GM23338 (cell line): ENCODE results near the gene LRRC25. TPM values are rescaled to one million over a fixed set of nuclear protein-coding genes. Genes with fewer than 3 reads are reported as not detected.

ENCODE experiments used
- ATAC-seq: fragments of 200-7000 bp; cut with Tn5 transposase; 3 replicates; pipeline ENCODE4 v1.9.1; 2020
- DNase-seq: peaks from one replicate; pipeline ENCODE4 v3.0.0-alpha.2; 2015; ENCODE audit warnings: low spot score
- H2AFZ ChIP-seq: fragments of 200-600 bp; sonication (generic); 2 replicates; pipeline ENCODE4 v1.8.0; 2016; ENCODE audit warnings: antibody characterized with exemption, mild to moderate bottlenecking, moderate library complexity
- H3F3A ChIP-seq: fragments of 200-600 bp; sonication (generic); replicated peaks from 2 replicates; pipeline ENCODE4 v1.8.0; 2017; ENCODE audit warnings: antibody characterized with exemption, mixed run types, low read depth
- H3K27ac ChIP-seq: fragments of 200-600 bp; sonication (generic); 2 replicates; pipeline ENCODE4 v1.6.1; 2016; ENCODE audit warnings: low read depth
- H3K27me3 ChIP-seq: fragments of 200-600 bp; sonication (generic); 2 replicates; pipeline ENCODE4 v1.8.0; 2016; ENCODE audit warnings: mild to moderate bottlenecking, mixed run types, moderate library complexity; ENCODE audit not compliant: insufficient read depth
- H3K36me3 ChIP-seq: fragments of 200-600 bp; sonication (generic); 2 replicates; pipeline ENCODE4 v1.8.0; 2016; ENCODE audit warnings: mild to moderate bottlenecking; ENCODE audit not compliant: insufficient read depth
- H3K4me1 ChIP-seq: fragments of 200-600 bp; sonication (generic); 2 replicates; pipeline ENCODE4 v1.8.0; 2016; ENCODE audit warnings: mild to moderate bottlenecking, moderate library complexity; ENCODE audit not compliant: insufficient read depth
- H3K4me2 ChIP-seq: fragments of 200-600 bp; sonication (generic); 2 replicates; pipeline ENCODE4 v1.7.1; 2017; ENCODE audit warnings: mixed run types
- H3K4me3 ChIP-seq: fragments of 200-600 bp; sonication (generic); 2 replicates; pipeline ENCODE4 v1.6.1; 2016; ENCODE audit warnings: mixed run types
- H3K79me2 ChIP-seq: fragments of 200-600 bp; sonication (generic); replicated peaks from 2 replicates; pipeline ENCODE4 v1.8.0; 2017; ENCODE audit warnings: mild to moderate bottlenecking; ENCODE audit not compliant: insufficient read depth
- H3K9me2 ChIP-seq: fragments of 200-600 bp; sonication (generic); 2 replicates; pipeline ENCODE4 v1.8.0; 2017; ENCODE audit not compliant: insufficient read depth
- H4K20me1 ChIP-seq: fragments of 200-600 bp; sonication (generic); replicated peaks from 2 replicates; pipeline ENCODE4 v1.8.0; 2017; ENCODE audit warnings: mild to moderate bottlenecking; ENCODE audit not compliant: insufficient read depth
- H3K27ac Mint-ChIP-seq: 2 replicates; pipeline ENCODE4 v1.8.0; 2020; ENCODE audit warnings: inconsistent platforms, mild to moderate bottlenecking, moderate library complexity, mixed read lengths
- H3K27me3 Mint-ChIP-seq: 3 replicates; pipeline ENCODE4 v1.8.0; 2022; ENCODE audit warnings: low read depth, mild to moderate bottlenecking, moderate library complexity, mixed read lengths, inconsistent platforms; ENCODE audit not compliant: insufficient read depth, poor library complexity
- H3K36me3 Mint-ChIP-seq: 3 replicates; pipeline ENCODE4 v1.8.0; 2021; ENCODE audit warnings: low read depth, mild to moderate bottlenecking, inconsistent platforms, moderate library complexity, mixed read lengths
- H3K4me1 Mint-ChIP-seq: 3 replicates; pipeline ENCODE4 v1.8.0; 2020; ENCODE audit warnings: mild to moderate bottlenecking, inconsistent platforms, mixed read lengths
- H3K4me3 Mint-ChIP-seq: 3 replicates; pipeline ENCODE4 v1.8.0; 2021; ENCODE audit warnings: moderate library complexity, mild to moderate bottlenecking, inconsistent platforms, mixed read lengths
- H3K9me3 Mint-ChIP-seq: 3 replicates; pipeline ENCODE4 v1.8.0; 2020; ENCODE audit warnings: moderate library complexity, mild to moderate bottlenecking, inconsistent platforms, mixed read lengths
- CREB1 ChIP-seq: fragments of 250-450 bp; sonication (Bioruptor Pico); IDR thresholded peaks from 2 replicates; pipeline ENCODE4 v1.5.0; 2020; ENCODE audit warnings: low read depth, mild to moderate bottlenecking, moderate library complexity
- EZH2 ChIP-seq: fragments of 200-600 bp; sonication (generic); IDR thresholded peaks from one replicate; pipeline ENCODE4 v1.8.0; 2017; ENCODE audit warnings: antibody characterized with exemption, mild to moderate bottlenecking, low read depth; ENCODE audit not compliant: unreplicated experiment
- EZH2phosphoT487 ChIP-seq: fragments of 200-600 bp; sonication (generic); IDR thresholded peaks from one replicate; pipeline ENCODE4 v1.8.1; 2018; ENCODE audit warnings: antibody characterized with exemption; ENCODE audit not compliant: unreplicated experiment
- JUNB ChIP-seq: IDR thresholded peaks from one replicate; pipeline ENCODE4 v1.6.1; 2016; ENCODE audit warnings: antibody characterized with exemption; ENCODE audit not compliant: unreplicated experiment
- NANOG ChIP-seq: IDR thresholded peaks from 2 replicates; pipeline ENCODE4 v1.6.1; 2016; ENCODE audit warnings: antibody characterized with exemption, borderline replicate concordance
- POLR2AphosphoS5 ChIP-seq: IDR thresholded peaks from 2 replicates; pipeline ENCODE4 v1.6.1; 2016; ENCODE audit warnings: antibody characterized with exemption, low read depth
- STAT1 ChIP-seq: IDR thresholded peaks from one replicate; pipeline ENCODE4 v1.6.1; 2016; ENCODE audit warnings: antibody characterized with exemption; ENCODE audit not compliant: unreplicated experiment
- ZNF331 ChIP-seq: fragments of 250-450 bp; sonication (Bioruptor Pico); IDR thresholded peaks from 2 replicates; pipeline ENCODE4 v1.5.0; 2020; ENCODE audit warnings: low read depth, mild to moderate bottlenecking, moderate library complexity
- polyA plus RNA-seq: library from polyadenylated mRNA; unstranded; fragments of >200 nt; fragmentation: Nextera tagmentation; extraction: Ambion mirVana; gene quantifications from 2 replicates; pipeline ENCODE4 v1.2.1, GENCODE V29; 2016
- total RNA-seq: library from RNA; depleted of rRNA; stranded (reverse); fragments of >200 nt; shearing (Covaris generic); gene quantifications from 2 replicates; pipeline ENCODE4 v1.2.3, GENCODE V29; 2014
- TF ChIP-seq, protein P1 (sequence below): IDR thresholded peaks from one replicate; pipeline ENCODE4 v1.6.1; 2018; ENCODE audit warnings: antibody characterized with exemption; ENCODE audit not compliant: unreplicated experiment
- TF ChIP-seq, protein P2 (sequence below), 2 experiments: fragments of 200-600 bp in 1 of 2; sonication (generic) in 1 of 2; conservative IDR thresholded peaks; 2 replicates each; pipeline versions ENCODE4 v1.5.1 to v1.6.1; 2016 to 2017; ENCODE audit warnings: antibody characterized with exemption in 2 of 2, low read depth in 2 of 2, mild to moderate bottlenecking in 2 of 2, moderate library complexity in 1 of 2
- TF ChIP-seq, protein P3 (sequence below): fragments of 250-450 bp; sonication (Bioruptor Pico); IDR thresholded peaks from 2 replicates; pipeline ENCODE4 v1.5.0; 2020; ENCODE audit warnings: mild to moderate bottlenecking, moderate library complexity

The LRRC25 gene
- total and polyA plus RNA-seq, 2 experiments from 2014 or later, result 0.17 to 0.24 TPM

DNA sequence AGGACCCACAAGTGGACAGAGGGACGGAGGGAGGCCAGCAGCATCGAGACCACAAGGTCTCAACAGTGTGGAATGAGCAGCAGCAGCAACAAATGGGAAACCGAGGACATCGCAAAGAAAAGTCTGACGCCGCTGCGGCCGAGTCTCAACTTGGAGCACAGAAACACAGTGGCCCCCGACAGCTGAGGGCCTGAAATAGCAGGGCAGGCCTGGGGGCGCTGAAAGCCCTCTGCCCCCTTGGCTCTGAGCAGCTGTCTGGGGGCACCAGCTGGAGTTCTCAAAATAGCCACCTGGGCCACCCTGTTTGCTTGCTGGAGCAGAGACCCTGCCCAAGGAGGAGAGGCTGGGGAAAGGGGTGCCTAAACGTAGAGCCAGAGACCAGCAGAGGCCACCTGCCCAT lies 46.4 kb upstream of the LRRC25 start:
- no peak overlapping the region for H3K27ac ChIP-seq
- H3K4me3 Mint-ChIP-seq, result no peak overlapping the region
- no peaks in the 10 kb centered on the region; the same call in none of the 2 replicates for H4K20me1 ChIP-seq
- ATAC-seq (no peak), DNase-seq (no peak)
- H3K9me3 Mint-ChIP-seq, result peaks cover 4% of the 10 kb centered on the region
- H3K4me1 ChIP-seq, result peaks cover 11% of the 10 kb centered on the region
- H3K36me3 ChIP-seq, result no peaks in the 10 kb centered on the region
- H3K4me1 Mint-ChIP-seq, result peaks cover 15% of the 10 kb centered on the region
- peaks cover 9% of the 10 kb centered on the region for H3K36me3 Mint-ChIP-seq
- no peak overlapping the region for H3K27ac Mint-ChIP-seq
- no peak overlapping the region for H3K4me3 ChIP-seq
- peaks cover 14% of the 10 kb centered on the region; the same call in 1 of the 2 replicates for H3F3A ChIP-seq
- no peaks in the 10 kb centered on the region for H3K27me3 ChIP-seq
- H3K79me2 ChIP-seq, result no peaks in the 10 kb centered on the region
- H2AFZ ChIP-seq, result no peak overlapping the region
- no peak overlapping the region for H3K4me2 ChIP-seq
- TF ChIP-seq STAT1 (no peak), EZH2phosphoT487 (no peak), JUNB (no peak), EZH2 (no peak), POLR2AphosphoS5 (no peak), NANOG (no peak)
- TF ChIP-seq, protein P1, sequence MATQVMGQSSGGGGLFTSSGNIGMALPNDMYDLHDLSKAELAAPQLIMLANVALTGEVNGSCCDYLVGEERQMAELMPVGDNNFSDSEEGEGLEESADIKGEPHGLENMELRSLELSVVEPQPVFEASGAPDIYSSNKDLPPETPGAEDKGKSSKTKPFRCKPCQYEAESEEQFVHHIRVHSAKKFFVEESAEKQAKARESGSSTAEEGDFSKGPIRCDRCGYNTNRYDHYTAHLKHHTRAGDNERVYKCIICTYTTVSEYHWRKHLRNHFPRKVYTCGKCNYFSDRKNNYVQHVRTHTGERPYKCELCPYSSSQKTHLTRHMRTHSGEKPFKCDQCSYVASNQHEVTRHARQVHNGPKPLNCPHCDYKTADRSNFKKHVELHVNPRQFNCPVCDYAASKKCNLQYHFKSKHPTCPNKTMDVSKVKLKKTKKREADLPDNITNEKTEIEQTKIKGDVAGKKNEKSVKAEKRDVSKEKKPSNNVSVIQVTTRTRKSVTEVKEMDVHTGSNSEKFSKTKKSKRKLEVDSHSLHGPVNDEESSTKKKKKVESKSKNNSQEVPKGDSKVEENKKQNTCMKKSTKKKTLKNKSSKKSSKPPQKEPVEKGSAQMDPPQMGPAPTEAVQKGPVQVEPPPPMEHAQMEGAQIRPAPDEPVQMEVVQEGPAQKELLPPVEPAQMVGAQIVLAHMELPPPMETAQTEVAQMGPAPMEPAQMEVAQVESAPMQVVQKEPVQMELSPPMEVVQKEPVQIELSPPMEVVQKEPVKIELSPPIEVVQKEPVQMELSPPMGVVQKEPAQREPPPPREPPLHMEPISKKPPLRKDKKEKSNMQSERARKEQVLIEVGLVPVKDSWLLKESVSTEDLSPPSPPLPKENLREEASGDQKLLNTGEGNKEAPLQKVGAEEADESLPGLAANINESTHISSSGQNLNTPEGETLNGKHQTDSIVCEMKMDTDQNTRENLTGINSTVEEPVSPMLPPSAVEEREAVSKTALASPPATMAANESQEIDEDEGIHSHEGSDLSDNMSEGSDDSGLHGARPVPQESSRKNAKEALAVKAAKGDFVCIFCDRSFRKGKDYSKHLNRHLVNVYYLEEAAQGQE, result no peak
- TF ChIP-seq, protein P2, sequence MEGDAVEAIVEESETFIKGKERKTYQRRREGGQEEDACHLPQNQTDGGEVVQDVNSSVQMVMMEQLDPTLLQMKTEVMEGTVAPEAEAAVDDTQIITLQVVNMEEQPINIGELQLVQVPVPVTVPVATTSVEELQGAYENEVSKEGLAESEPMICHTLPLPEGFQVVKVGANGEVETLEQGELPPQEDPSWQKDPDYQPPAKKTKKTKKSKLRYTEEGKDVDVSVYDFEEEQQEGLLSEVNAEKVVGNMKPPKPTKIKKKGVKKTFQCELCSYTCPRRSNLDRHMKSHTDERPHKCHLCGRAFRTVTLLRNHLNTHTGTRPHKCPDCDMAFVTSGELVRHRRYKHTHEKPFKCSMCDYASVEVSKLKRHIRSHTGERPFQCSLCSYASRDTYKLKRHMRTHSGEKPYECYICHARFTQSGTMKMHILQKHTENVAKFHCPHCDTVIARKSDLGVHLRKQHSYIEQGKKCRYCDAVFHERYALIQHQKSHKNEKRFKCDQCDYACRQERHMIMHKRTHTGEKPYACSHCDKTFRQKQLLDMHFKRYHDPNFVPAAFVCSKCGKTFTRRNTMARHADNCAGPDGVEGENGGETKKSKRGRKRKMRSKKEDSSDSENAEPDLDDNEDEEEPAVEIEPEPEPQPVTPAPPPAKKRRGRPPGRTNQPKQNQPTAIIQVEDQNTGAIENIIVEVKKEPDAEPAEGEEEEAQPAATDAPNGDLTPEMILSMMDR (conservative IDR thresholded peaks at IDR 0.05; ENCODE audit: low read depth in 2 of 2), result no peak
- peaks cover 17% of the 10 kb centered on the region for H3K27me3 Mint-ChIP-seq
- H3K9me2 ChIP-seq, result no peaks in the 10 kb centered on the region

GRCh38 chr19:18443406-18443805 lies 46.0 kb upstream of the LRRC25 start:
- Histone ChIP-seq H3K4me3 (no peak overlapping the region), H3K27ac (no peak overlapping the region), H3K79me2 (no peaks in the 10 kb centered on the region), H3F3A (peaks cover 14% of the 10 kb centered on the region; the same call in 1 of the 2 replicates), H3K9me2 (no peaks in the 10 kb centered on the region), H4K20me1 (no peaks in the 10 kb centered on the region; the same call in none of the 2 replicates), H3K4me1 (peaks cover 15% of the 10 kb centered on the region), H3K36me3 (no peaks in the 10 kb centered on the region), H2AFZ (no peak overlapping the region), H3K27me3 (no peaks in the 10 kb centered on the region), H3K4me2 (no peak overlapping the region)
- 0 out of 2 replicates have a peak overlapping the region, but pooled peaks have one; percentile 36 for H3K27ac Mint-ChIP-seq
- peaks cover 4% of the 10 kb centered on the region for H3K9me3 Mint-ChIP-seq
- ATAC-seq, result no peak
- peaks cover 9% of the 10 kb centered on the region for H3K36me3 Mint-ChIP-seq
- H3K27me3 Mint-ChIP-seq, result peaks cover 22% of the 10 kb centered on the region
- peaks cover 20% of the 10 kb centered on the region for H3K4me1 Mint-ChIP-seq
- no peak for DNase-seq
- H3K4me3 Mint-ChIP-seq, result no peak overlapping the region
- TF ChIP-seq CREB1 (CRISPR knock-in tag) (no peak), NANOG (no peak), STAT1 (no peak), ZNF331 (CRISPR knock-in tag) (no peak), JUNB (no peak), EZH2phosphoT487 (no peak), EZH2 (no peak)
- TF ChIP-seq, protein P3, sequence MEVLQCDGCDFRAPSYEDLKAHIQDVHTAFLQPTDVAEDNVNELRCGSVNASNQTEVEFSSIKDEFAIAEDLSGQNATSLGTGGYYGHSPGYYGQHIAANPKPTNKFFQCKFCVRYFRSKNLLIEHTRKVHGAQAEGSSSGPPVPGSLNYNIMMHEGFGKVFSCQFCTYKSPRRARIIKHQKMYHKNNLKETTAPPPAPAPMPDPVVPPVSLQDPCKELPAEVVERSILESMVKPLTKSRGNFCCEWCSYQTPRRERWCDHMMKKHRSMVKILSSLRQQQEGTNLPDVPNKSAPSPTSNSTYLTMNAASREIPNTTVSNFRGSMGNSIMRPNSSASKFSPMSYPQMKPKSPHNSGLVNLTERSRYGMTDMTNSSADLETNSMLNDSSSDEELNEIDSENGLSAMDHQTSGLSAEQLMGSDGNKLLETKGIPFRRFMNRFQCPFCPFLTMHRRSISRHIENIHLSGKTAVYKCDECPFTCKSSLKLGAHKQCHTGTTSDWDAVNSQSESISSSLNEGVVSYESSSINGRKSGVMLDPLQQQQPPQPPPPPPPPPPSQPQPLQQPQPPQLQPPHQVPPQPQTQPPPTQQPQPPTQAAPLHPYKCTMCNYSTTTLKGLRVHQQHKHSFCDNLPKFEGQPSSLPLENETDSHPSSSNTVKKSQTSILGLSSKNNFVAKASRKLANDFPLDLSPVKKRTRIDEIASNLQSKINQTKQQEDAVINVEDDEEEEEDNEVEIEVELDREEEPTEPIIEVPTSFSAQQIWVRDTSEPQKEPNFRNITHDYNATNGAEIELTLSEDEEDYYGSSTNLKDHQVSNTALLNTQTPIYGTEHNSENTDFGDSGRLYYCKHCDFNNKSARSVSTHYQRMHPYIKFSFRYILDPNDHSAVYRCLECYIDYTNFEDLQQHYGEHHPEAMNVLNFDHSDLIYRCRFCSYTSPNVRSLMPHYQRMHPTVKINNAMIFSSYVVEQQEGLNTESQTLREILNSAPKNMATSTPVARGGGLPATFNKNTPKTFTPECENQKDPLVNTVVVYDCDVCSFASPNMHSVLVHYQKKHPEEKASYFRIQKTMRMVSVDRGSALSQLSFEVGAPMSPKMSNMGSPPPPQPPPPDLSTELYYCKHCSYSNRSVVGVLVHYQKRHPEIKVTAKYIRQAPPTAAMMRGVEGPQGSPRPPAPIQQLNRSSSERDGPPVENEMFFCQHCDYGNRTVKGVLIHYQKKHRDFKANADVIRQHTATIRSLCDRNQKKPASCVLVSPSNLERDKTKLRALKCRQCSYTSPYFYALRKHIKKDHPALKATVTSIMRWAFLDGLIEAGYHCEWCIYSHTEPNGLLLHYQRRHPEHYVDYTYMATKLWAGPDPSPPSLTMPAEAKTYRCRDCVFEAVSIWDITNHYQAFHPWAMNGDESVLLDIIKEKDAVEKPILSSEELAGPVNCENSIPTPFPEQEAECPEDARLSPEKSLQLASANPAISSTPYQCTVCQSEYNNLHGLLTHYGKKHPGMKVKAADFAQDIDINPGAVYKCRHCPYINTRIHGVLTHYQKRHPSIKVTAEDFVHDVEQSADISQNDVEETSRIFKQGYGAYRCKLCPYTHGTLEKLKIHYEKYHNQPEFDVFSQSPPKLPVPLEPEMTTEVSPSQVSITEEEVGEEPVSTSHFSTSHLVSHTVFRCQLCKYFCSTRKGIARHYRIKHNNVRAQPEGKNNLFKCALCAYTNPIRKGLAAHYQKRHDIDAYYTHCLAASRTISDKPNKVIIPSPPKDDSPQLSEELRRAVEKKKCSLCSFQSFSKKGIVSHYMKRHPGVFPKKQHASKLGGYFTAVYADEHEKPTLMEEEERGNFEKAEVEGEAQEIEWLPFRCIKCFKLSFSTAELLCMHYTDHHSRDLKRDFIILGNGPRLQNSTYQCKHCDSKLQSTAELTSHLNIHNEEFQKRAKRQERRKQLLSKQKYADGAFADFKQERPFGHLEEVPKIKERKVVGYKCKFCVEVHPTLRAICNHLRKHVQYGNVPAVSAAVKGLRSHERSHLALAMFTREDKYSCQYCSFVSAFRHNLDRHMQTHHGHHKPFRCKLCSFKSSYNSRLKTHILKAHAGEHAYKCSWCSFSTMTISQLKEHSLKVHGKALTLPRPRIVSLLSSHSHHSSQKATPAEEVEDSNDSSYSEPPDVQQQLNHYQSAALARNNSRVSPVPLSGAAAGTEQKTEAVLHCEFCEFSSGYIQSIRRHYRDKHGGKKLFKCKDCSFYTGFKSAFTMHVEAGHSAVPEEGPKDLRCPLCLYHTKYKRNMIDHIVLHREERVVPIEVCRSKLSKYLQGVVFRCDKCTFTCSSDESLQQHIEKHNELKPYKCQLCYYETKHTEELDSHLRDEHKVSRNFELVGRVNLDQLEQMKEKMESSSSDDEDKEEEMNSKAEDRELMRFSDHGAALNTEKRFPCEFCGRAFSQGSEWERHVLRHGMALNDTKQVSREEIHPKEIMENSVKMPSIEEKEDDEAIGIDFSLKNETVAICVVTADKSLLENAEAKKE (CRISPR knock-in tag), result no peak
